PFSK-1 (cell line): Measurements from ENCODE around the gene SPRY1.

Experiments used
- FOXP2 ChIP-seq: optimal IDR thresholded peaks from 2 replicates; pipeline ENCODE3; 2011; ENCODE audit warnings: borderline replicate concordance, control low read depth, inconsistent platforms; ENCODE audit not compliant: insufficient read depth; ENCODE audit errors: extremely low read length, extremely low read depth
- POLR2AphosphoS5 ChIP-seq: IDR thresholded peaks from 2 replicates; pipeline ENCODE4 v1.6.1; 2012; ENCODE audit warnings: low read depth, mild to moderate bottlenecking, control low read depth, low read length, moderate library complexity
- REST ChIP-seq, 2 experiments: IDR thresholded peaks; 2 replicates each; pipeline versions ENCODE4 v1.6.1 to v1.8.0; 2011 to 2012; ENCODE audit warnings: low read depth in 2 of 2, low read length in 2 of 2, control low read depth in 1 of 2, inconsistent platforms in 1 of 2, mild to moderate bottlenecking in 1 of 2, moderate library complexity in 1 of 2; ENCODE audit not compliant: insufficient read depth in 1 of 2
- SIN3A ChIP-seq: IDR thresholded peaks from 2 replicates; pipeline ENCODE4 v1.6.1; 2012; ENCODE audit warnings: mild to moderate bottlenecking, low read length, moderate library complexity, borderline replicate concordance; ENCODE audit not compliant: insufficient read depth
- TAF1 ChIP-seq: IDR thresholded peaks from 2 replicates; pipeline ENCODE4 v1.6.1; 2012; ENCODE audit warnings: low read length, control low read depth, borderline replicate concordance; ENCODE audit not compliant: insufficient read depth

The SPRY1 gene

DNA sequence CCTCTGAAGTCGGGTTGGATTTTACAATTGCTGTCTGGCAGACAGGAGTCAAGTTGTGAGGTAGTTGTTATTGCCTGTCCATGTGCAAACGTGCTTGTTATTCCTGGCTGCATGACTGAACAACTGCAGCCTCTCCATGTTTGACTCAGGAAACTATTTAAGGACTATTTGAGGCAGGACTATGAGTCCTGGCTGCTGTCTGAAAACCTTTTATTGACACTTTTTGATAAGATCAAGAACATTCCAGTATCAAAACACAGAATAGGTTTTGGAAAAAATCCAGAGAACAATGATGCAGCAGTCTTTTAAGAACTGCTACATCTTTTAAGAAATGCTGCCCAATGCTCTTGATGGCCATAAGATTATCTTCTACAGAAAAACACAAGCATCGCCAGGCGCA, 10.0 kb upstream of the SPRY1 start:
- TF ChIP-seq FOXP2 (no peak), SIN3A (no peak), REST (IDR thresholded peaks at IDR 0.05; ENCODE audit: insufficient read depth in 1 of 2, low read depth in 2 of 2, low read length in 2 of 2) (no peak), POLR2AphosphoS5 (no peak), TAF1 (no peak)

GRCh38 chr4:123390846-123391456, 5.6 kb upstream of the SPRY1 start:
- no peak for TF ChIP-seq TAF1
- TF ChIP-seq SIN3A = no peak
- TF ChIP-seq FOXP2 = no peak
- no peak for TF ChIP-seq POLR2AphosphoS5
- no peak for TF ChIP-seq REST (IDR thresholded peaks at IDR 0.05; ENCODE audit: insufficient read depth in 1 of 2, low read depth in 2 of 2, low read length in 2 of 2)

- no peak for TF ChIP-seq REST (IDR thresholded peaks at IDR 0.05; ENCODE audit: insufficient read depth in 1 of 2, low read depth in 2 of 2, low read length in 2 of 2)
Measured at GRCh38 chr4:123393721-123394120, 2.9 kb upstream of the SPRY1 start.

- no peak; the same call in 1 of the 2 replicates for TF ChIP-seq POLR2AphosphoS5
- TF ChIP-seq REST (IDR thresholded peaks at IDR 0.05; ENCODE audit: insufficient read depth in 1 of 2, low read depth in 2 of 2, low read length in 2 of 2) = peak in 1 of 2 experiments; percentile 31; a peak in 1 of 4 replicates
Measured at GRCh38 chr4:123397144-123398065, 810 bp downstream of the SPRY1 start.
